Effector CD4-positive, alpha-beta T cell (primary cell): ENCODE data around the gene OR10R2.

Experiments used
- DNase-seq: peaks from one replicate; pipeline ENCODE4 v3.0.0-alpha.2; 2020

OR10R2 gene

DNA sequence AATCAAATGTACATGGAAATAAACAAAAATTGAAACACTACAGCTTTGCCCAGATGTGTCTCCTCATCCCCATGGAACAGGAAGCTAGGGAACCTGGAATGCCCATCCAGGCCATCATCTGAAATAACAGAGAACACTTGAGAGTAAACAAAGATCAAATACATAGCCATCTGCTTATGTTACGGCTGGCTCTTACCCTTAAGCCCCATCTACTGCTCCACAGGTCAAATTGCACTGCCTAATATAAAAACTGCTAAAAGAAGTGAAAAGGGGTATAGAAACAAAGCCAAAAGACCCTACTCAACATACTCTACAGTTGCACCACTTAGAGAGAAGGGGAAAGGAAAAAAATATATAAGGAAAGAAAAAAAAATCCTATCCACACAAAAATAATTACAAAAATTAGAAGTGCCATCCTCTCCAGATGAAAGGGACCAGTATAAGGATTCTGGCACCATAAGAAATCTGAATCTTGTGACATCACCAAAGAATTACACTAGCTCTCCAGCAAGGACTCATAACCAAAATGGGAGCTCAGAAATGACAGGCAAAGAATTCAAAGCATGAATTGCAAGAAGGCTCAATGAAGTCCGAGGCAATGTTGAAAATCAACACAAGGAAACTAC is 55.3 kb downstream of the OR10R2 start:
- no peak for DNase-seq
